Natural killer cell treated with Interleukin-12 subunit alpha and Interleukin-12 subunit beta and Interleukin-15 and Interleukin-18, amount 100 ng/mL, for 72 hours (primary cell): ENCODE data around the gene FKTN. TPM values are rescaled to one million over a fixed set of nuclear protein-coding genes. Genes with fewer than 3 reads are reported as not detected.

Experiments
- ATAC-seq, 2 donors: fragments of 150-1000 bp; cut with Tn5 transposase in 1 of 2; sonication (Bioruptor Pico), chemical (Tn5 transposase) in 1 of 2; 2 replicates each; pipeline ENCODE4 v1.10.0; 2021
- DNase-seq: peaks from one replicate; pipeline ENCODE4 v3.0.0; 2022; ENCODE audit warnings: low spot score
- H3K27ac Mint-ChIP-seq, 2 donors: 1 replicate in 1 of 2; 2 replicates in 1 of 2; pipeline ENCODE4 v1.8.0; 2022; ENCODE audit warnings: mixed read lengths in 2 of 2, mild to moderate bottlenecking in 1 of 2, moderate library complexity in 1 of 2
- H3K27me3 Mint-ChIP-seq, 2 donors: 1 replicate in 1 of 2; 2 replicates in 1 of 2; pipeline ENCODE4 v1.8.0; 2022; ENCODE audit warnings: mixed read lengths in 2 of 2
- H3K36me3 Mint-ChIP-seq: one replicate; pipeline ENCODE4 v1.8.0; 2022; ENCODE audit warnings: mixed read lengths
- H3K4me1 Mint-ChIP-seq, 2 donors: 1 replicate in 1 of 2; 2 replicates in 1 of 2; pipeline ENCODE4 v1.8.0; 2022; ENCODE audit warnings: low read depth in 2 of 2, mixed read lengths in 2 of 2, mild to moderate bottlenecking in 1 of 2
- H3K4me3 Mint-ChIP-seq: one replicate; pipeline ENCODE4 v1.8.0; 2022; ENCODE audit warnings: mixed read lengths
- H3K9me3 Mint-ChIP-seq: 2 replicates; pipeline ENCODE4 v1.8.0; 2022; ENCODE audit warnings: mixed read lengths
- total RNA-seq, 2 donors: library from RNA; stranded (reverse); gene quantifications; one replicate each; pipeline ENCODE4 v1.2.3, GENCODE V29; 2022

FKTN gene
- total RNA-seq, 2 donors from 2014 or later, result 18.6 to 26.2 TPM

DNA sequence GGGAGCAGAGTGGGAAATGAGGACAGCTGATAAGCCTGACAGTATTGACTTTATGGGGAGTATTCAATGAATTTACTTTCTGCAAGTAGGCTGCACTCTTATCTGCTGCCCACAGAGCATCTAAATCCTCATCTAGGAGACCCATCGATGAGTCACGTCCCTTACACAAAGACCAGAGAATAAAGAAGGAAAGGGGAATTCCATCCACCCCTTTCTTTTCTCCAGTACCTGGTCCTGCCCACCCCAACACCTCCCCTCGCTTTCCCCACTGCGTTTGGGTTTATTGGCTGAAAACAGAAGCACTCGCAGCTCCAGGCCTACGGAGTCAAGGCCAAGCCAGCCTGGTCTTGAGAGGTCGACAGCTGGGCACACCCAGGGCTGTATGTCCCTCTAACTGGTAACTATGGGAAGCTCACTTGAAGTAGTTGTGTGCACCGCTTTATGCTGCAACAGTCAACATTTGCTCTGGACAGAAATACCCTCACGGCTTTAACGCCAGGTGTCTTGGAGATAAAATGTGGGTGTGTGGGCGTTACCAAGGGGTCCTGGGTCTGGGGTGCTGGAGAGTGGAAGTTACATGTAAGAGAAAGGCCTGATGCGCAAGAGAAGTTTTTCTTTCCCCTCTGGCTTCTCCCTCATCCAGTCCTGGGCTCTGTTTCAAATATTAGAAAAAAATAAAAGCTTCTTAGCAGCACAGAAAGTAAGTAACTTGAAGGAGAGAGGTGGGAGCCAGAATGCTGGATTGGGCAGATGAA lies 89.8 kb downstream of the FKTN start:
- H3K27ac Mint-ChIP-seq, result no peak overlapping the region
- H3K4me3 Mint-ChIP-seq, result no peak overlapping the region
- H3K36me3 Mint-ChIP-seq, result no peaks in the 10 kb centered on the region
- H3K9me3 Mint-ChIP-seq, result no peaks in the 10 kb centered on the region
- H3K27me3 Mint-ChIP-seq, result no peaks in the 10 kb centered on the region
- no peak for DNase-seq
- no peak for ATAC-seq
- H3K4me1 Mint-ChIP-seq, result no peaks in the 10 kb centered on the region

DNA sequence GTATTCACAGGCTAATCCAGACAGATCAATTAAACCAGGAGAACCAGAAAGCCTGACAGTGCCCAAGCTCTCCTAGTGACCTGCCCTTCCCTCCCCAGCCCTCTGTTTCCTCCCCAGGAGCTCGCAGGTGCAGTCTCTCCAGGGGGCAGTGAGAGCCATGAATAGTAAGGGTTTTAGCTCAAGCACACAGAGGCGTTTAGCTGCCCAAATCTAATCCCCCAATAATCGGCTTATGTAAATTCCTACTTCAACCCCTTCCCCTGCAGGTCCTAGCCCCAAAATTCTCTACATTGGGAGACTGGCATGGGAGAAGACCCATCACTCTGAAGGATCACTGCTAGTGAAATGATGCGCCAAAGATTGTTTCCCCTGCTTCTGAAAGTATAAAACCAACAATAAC lies 93.9 kb downstream of the FKTN start:
- no peak overlapping the region for H3K4me3 Mint-ChIP-seq
- ATAC-seq (no peak), DNase-seq (no peak)
- H3K36me3 Mint-ChIP-seq, result no peaks in the 10 kb centered on the region
- H3K27ac Mint-ChIP-seq, result no peak overlapping the region
- H3K4me1 Mint-ChIP-seq, result peaks cover 4 to 5% of the 10 kb centered on the region in 2 donors
- no peaks in the 10 kb centered on the region for H3K9me3 Mint-ChIP-seq
- peaks cover 14 to 19% of the 10 kb centered on the region in 2 donors for H3K27me3 Mint-ChIP-seq

DNA sequence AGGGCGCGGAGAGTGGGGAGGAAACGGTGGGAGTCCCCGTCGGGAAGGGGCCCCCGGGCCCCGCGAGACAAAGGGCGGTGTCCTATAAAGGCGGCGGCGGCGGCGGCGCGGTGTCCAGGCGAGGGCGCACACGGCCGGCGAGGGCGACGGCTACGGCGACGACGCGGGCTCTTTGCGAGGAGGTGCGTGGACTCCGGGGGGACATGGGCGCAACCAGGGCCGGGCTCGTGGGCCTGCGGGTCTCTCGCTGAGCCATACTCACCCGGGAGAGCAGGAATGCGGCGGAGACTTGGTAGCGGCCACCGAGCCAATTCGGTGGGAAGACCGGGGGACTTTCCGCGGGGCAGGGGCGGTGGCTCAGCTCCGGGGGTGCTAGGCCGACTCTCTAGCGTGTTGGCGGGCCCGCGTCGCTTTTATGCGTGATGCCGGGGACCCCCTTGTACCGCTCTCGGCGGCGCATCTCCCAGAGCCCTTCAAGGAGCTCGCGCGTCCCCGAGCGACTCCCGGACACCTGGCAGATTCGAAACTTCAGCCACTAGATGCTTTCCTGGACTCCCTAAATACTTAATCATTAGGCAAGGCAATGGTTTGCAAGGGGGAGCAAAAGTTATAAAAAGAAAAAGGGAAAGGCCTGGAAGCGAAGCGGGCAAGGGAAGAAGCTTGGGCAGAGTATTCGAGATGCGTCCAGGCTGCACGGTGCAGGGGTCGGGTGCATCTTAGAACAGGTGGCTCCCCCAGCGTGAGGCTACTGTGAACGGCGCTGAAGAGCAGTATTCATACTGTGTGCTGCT lies 98.4 kb downstream of the FKTN start:
- Mint-ChIP-seq H3K36me3 (no peaks in the 10 kb centered on the region), H3K4me3 (peak overlapping the region; percentile 39), H3K27ac (no peak overlapping the region), H3K4me1 (peaks cover 4 to 5% of the 10 kb centered on the region in 2 donors), H3K27me3 (peaks cover 33 to 41% of the 10 kb centered on the region in 2 donors), H3K9me3 (no peaks in the 10 kb centered on the region)
- peak; percentile 41 to 52 for ATAC-seq
- no peak for DNase-seq

DNA sequence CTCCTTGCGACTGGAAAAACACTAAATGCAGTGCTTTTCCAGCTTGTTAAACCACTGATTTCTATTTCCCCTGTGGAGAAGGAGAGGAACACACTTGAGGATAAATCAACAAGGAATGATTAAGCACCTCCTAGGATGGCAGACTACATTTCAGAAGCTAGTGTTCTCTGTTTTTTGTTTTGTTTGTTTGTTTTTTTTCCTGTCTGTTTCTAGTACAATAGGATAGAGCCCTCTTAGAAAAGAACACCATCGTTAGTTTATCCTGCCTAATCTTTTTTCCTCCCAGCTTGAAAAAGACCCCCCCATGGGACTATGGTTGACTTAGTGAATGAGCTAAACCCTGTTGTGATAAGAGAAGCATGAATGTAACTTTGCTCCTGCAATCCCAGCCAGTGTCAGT lies 100.4 kb downstream of the FKTN start:
- no peak overlapping the region for H3K27ac Mint-ChIP-seq
- peaks cover 33 to 41% of the 10 kb centered on the region in 2 donors for H3K27me3 Mint-ChIP-seq
- H3K4me3 Mint-ChIP-seq, result no peak overlapping the region
- H3K9me3 Mint-ChIP-seq, result no peaks in the 10 kb centered on the region
- ATAC-seq, result no peak
- no peak for DNase-seq
- peaks cover 4 to 5% of the 10 kb centered on the region in 2 donors for H3K4me1 Mint-ChIP-seq
- H3K36me3 Mint-ChIP-seq, result no peaks in the 10 kb centered on the region

DNA sequence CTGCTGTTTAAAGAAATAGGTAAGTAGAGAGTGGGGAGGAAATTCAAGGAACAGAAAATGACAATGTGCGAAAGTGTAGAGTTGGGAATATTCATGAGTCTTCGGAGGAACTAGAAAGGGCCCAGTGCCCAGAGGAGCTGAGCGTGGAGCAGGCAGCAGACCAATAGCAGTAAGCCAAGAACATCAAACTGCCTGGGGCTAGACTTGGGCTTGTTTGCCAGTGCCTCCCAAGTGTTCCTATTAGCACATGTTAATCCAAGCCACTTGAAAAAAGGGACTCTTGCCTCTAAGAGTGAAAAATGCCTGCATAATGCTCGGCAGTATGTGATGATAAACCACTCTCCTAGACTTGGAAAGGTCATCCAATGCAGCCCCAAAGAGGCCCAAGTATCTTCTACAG lies 103.1 kb downstream of the FKTN start:
- peaks cover 24 to 26% of the 10 kb centered on the region in 2 donors for H3K27me3 Mint-ChIP-seq
- no peaks in the 10 kb centered on the region for H3K36me3 Mint-ChIP-seq
- peaks cover 4 to 5% of the 10 kb centered on the region in 2 donors for H3K4me1 Mint-ChIP-seq
- no peak overlapping the region for H3K27ac Mint-ChIP-seq
- DNase-seq, result no peak
- no peak overlapping the region for H3K4me3 Mint-ChIP-seq
- no peak for ATAC-seq
- no peaks in the 10 kb centered on the region for H3K9me3 Mint-ChIP-seq

DNA sequence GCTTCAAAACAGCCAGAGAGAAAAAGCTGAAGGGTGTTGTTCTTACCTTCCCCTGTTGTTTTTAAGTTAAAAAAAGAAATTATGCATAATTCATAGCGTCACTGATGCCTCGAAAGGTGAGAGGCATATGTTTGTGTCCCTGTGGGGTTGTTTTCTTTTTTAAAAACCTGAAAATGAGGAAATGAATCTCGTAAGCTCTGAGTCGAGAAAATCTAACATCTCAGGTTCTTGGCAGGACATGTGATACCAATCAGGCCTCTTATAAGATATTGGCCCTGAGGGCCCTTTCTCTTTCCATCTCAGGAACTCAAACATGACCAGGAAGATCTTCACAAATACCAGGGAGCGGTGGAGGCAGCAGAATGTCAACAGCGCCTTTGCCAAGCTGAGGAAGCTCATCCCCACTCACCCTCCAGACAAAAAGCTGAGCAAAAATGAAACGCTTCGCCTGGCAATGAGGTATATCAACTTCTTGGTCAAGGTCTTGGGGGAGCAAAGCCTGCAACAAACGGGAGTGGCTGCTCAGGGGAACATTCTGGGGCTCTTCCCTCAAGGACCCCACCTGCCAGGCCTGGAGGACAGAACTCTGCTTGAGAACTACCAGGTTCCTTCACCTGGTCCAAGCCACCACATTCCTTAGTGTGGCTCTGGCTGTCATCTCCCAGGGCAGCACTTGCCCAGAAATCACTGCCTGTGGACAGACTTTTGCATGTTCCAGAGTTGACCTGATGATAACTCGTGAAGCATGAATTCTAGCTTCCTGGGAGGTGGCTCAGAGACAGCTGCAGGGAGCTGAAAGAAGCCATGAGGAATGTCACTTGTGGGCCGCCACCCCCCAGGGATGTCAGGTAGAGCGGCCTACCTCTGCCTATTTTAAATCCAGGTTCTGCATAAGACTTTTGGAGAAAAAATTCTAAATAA lies 104.5 kb downstream of the FKTN start, which contains the start of gene TAL2:
TAL2 (plus strand) TSS at position 274 of the 921 bp plus-strand sequence; CDS start at position 314, 40 bp downstream.
- Mint-ChIP-seq H3K27ac (no peak within 1 kb of the TSS), H3K27me3 (peaks cover 20 to 23% of the 10 kb centered on the region in 2 donors), H3K4me1 (no peaks in the 10 kb centered on the region), H3K4me3 (no peak within 1 kb of the TSS), H3K9me3 (no peaks in the 10 kb centered on the region), H3K36me3 (no peaks in the 10 kb centered on the region)
- no peak for DNase-seq
- no peak for ATAC-seq

DNA sequence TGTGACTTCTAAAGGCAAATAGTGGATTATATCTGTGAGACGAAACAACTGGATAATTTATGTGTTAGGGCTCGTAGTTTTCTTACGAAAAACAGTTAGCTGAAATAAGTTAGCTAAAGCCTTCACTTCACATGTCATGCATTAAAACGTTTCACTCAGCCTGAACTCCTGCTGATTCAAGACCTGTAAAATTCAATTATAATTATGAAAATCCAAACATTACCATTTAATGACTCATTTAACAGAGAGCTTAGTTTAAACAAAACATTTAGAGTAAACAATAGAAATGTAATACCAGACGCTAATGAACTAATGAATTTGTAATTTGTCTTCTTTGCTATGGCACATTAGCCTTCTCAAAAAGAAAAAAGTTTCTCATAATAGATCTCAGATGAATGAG lies 106.0 kb downstream of the FKTN start:
- DNase-seq, result no peak
- Mint-ChIP-seq H3K4me1 (no peaks in the 10 kb centered on the region), H3K36me3 (no peaks in the 10 kb centered on the region), H3K4me3 (no peak overlapping the region), H3K9me3 (no peaks in the 10 kb centered on the region), H3K27ac (no peak overlapping the region), H3K27me3 (peaks cover 15 to 19% of the 10 kb centered on the region in 2 donors)
- no peak for ATAC-seq

DNA sequence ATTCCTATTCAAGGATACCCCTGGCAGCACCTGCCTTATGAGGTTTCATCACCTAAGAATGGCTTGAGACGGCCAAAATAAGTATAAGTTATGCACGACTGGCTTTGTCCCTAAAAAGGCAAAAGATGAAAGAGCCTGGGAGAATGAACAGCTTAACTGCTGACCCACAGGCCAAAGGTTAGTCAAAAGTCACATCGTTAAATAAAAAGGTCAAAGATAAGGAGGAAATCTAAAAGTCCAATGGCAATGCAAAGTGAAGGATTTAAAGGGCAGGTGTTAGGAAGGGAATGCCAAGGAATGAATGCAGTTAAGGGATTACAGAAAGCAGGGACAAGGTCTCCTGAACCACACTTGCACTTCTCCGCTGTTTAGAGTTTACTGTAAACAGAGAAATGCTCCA lies 109.9 kb downstream of the FKTN start:
- DNase-seq, result no peak
- Mint-ChIP-seq H3K4me3 (no peak overlapping the region), H3K27ac (no peak overlapping the region), H3K9me3 (no peaks in the 10 kb centered on the region), H3K4me1 (no peaks in the 10 kb centered on the region), H3K27me3 (peaks cover 18 to 30% of the 10 kb centered on the region in 2 donors), H3K36me3 (no peaks in the 10 kb centered on the region)
- ATAC-seq, result no peak

DNA sequence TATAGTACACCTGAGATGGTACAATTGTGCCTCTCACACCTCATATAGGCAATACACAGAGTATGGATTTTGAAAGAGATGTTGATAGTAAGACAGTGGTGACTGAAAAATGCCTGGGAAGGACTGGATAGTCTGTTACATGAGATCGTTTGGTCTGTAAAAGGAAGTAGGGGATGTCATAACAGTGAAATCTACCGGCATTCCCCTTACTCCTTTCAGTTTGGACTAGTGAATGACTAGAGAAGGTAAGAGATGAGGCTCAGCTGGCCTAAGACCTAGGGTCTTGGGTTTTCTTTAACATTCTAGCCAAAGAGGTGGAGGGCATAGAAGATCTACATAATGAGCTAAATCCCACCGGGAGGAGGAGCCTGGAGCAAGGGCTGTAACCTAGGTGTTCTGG lies 112.4 kb downstream of the FKTN start:
- H3K27me3 Mint-ChIP-seq, result peaks cover 20 to 38% of the 10 kb centered on the region in 2 donors
- no peaks in the 10 kb centered on the region for H3K9me3 Mint-ChIP-seq
- no peak for DNase-seq
- no peak overlapping the region for H3K27ac Mint-ChIP-seq
- no peak for ATAC-seq
- no peaks in the 10 kb centered on the region for H3K4me1 Mint-ChIP-seq
- H3K36me3 Mint-ChIP-seq, result no peaks in the 10 kb centered on the region
- H3K4me3 Mint-ChIP-seq, result no peak overlapping the region

DNA sequence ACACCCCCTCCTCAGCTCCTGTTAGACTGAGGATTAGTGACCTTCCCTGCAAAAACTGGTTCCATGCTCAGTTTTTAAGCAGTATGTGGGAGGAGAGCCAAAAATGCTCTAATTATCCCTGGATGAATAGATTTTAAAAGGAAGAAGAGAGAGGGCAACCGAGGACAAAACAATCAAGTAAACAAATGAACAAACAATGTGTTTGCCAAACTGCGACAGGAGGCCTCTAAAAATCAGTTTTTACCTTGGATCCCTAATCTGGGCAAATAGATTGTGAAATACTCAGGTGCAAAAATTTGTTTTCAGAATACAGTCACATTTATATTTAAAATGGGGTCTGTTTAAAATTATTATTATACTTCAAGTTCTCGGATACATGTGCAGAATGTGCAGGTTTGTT lies 112.8 kb downstream of the FKTN start:
- Mint-ChIP-seq H3K9me3 (no peaks in the 10 kb centered on the region), H3K36me3 (no peaks in the 10 kb centered on the region), H3K4me3 (no peak overlapping the region), H3K4me1 (no peaks in the 10 kb centered on the region), H3K27me3 (peaks cover 20 to 38% of the 10 kb centered on the region in 2 donors), H3K27ac (no peak overlapping the region)
- ATAC-seq, result no peak
- no peak for DNase-seq

DNA sequence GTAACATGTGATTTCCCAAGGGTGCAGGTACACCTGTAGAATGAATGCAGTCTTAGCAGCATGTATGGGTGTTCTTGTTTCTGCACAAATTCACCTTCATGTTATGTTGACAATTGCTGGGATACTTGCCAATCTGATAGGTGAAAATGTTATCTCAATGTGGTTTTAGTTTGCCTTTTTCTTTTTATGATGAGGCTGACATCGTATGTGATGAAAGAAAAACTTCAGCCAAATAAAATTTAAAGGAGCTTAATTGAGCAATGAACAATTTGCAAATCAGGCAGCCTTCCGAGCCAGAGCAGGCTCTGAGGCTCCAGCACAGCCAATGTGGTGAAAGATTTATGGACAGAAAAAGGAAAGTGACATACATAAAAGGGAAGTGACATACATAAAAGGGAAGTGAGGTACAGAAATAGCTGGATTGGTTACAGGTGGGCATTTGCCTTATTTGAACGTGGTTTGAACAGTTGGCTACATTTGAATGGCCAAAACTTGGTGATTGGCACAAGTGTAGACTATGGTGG lies 114.8 kb downstream of the FKTN start:
- H3K9me3 Mint-ChIP-seq, result no peaks in the 10 kb centered on the region
- H3K27ac Mint-ChIP-seq, result no peak overlapping the region
- no peak overlapping the region for H3K4me3 Mint-ChIP-seq
- H3K36me3 Mint-ChIP-seq, result no peaks in the 10 kb centered on the region
- ATAC-seq (no peak), DNase-seq (no peak)
- H3K27me3 Mint-ChIP-seq, result peaks cover 16 to 27% of the 10 kb centered on the region in 2 donors
- H3K4me1 Mint-ChIP-seq, result no peaks in the 10 kb centered on the region

DNA sequence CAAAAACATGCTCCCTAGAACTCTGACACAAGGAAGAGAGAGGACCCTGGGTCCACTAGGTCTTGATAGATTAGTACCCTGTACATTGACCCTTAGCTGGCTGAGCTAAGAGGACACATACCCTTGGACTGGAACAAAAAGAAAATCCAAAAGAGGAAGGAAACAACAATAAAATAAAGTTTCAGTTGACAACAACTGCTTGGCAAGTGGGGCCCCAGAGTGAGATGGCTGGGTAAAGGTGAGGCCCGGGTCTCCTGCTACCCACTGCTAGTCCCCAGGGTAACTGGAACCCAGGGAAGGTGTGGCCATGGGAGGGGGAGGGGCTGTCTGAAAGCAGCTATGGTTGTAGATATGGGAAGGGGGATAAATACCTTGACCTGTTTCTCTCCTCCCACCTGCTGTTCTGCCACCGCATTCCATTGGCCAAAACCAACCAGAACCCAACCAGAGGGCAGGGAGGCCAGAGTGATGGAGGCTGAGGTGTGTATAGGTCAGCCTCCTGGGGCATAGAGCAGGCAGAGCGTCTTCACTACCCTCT lies 116.0 kb downstream of the FKTN start:
- no peaks in the 10 kb centered on the region for H3K9me3 Mint-ChIP-seq
- no peak overlapping the region for H3K4me3 Mint-ChIP-seq
- no peak for ATAC-seq
- no peaks in the 10 kb centered on the region for H3K4me1 Mint-ChIP-seq
- no peak overlapping the region for H3K27ac Mint-ChIP-seq
- no peaks in the 10 kb centered on the region for H3K36me3 Mint-ChIP-seq
- no peak for DNase-seq
- peaks cover 14 to 26% of the 10 kb centered on the region in 2 donors for H3K27me3 Mint-ChIP-seq

DNA sequence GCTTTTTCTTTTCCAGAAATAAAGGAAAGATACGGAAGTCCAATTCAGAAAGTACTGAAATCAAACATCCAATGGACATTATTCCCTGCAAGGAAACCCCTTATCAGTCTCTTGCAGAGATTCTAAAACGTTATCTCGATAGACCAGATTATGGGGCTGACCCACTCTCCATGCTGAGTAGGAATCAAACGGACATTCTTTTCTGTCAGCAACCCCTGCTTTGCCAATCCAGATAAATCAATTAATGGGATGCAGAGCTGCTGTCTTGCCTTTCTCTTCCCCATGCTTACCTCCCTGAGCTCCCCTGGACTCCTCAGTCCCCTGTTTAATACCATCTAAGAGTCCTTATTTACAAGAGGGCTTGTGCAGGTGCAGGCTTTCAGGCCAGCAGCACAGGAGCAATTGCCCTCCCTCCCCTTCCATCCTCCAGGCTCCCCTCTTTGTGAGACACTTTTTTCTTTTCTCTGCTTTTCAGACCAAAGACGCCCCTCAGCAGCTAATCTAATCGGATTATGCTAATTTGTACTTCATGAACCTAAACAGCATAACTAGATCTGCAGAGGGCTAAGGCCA lies 118.5 kb downstream of the FKTN start:
- no peak overlapping the region for H3K27ac Mint-ChIP-seq
- H3K36me3 Mint-ChIP-seq, result no peaks in the 10 kb centered on the region
- no peak for ATAC-seq
- H3K9me3 Mint-ChIP-seq, result no peaks in the 10 kb centered on the region
- H3K4me1 Mint-ChIP-seq, result no peaks in the 10 kb centered on the region
- no peak for DNase-seq
- H3K4me3 Mint-ChIP-seq, result no peak overlapping the region
- H3K27me3 Mint-ChIP-seq, result peaks cover 7 to 12% of the 10 kb centered on the region in 2 donors
